ENCODE results near the gene CCL4.
A peak's percentile ranks its signal among the peaks of the same experiment; 100 is the strongest.

CCL4 gene

GRCh38 chr17:36148559-36149295 is 45.1 kb downstream of the CCL4 start:
- Histone ChIP-seq H3K4me1 (ENCODE audit: insufficient read depth, poor library complexity, severe bottlenecking) (no peaks in the 10 kb centered on the region), H3K27me3 (ENCODE audit: insufficient read depth, poor library complexity, severe bottlenecking) (peaks cover 29% of the 10 kb centered on the region), H3K36me3 (ENCODE audit: low read depth) (no peaks in the 10 kb centered on the region), H3K4me3 (ENCODE audit: severe bottlenecking) (no peak overlapping the region), H3K9me3 (ENCODE audit: severe bottlenecking) (no peaks in the 10 kb centered on the region), H3K27ac (ENCODE audit: poor library complexity, severe bottlenecking) (no peak overlapping the region)
- DNase-seq (ENCODE audit: low spot score) (no peak), ATAC-seq (ENCODE audit: low read depth) (peak; percentile 87)
- TF ChIP-seq CTCF (IDR thresholded peaks at IDR 0.05; ENCODE audit: poor library complexity, severe bottlenecking), result peak; percentile 99

- H3K27ac ChIP-seq (ENCODE audit: poor library complexity, severe bottlenecking), result no peak overlapping the region
- H3K36me3 ChIP-seq (ENCODE audit: low read depth), result no peaks in the 10 kb centered on the region
- H3K4me1 ChIP-seq (ENCODE audit: insufficient read depth, poor library complexity, severe bottlenecking), result no peaks in the 10 kb centered on the region
- peak; percentile 8; the same call in 1 of the 3 replicates for ATAC-seq (ENCODE audit: low read depth)
- H3K27me3 ChIP-seq (ENCODE audit: insufficient read depth, poor library complexity, severe bottlenecking), result peaks cover 29% of the 10 kb centered on the region
- no peak overlapping the region for H3K4me3 ChIP-seq (ENCODE audit: severe bottlenecking)
- TF ChIP-seq CTCF (IDR thresholded peaks at IDR 0.05; ENCODE audit: poor library complexity, severe bottlenecking), result peak; percentile 81
- H3K9me3 ChIP-seq (ENCODE audit: severe bottlenecking), result no peaks in the 10 kb centered on the region
- DNase-seq (ENCODE audit: low spot score), result no peak
Observed at GRCh38 chr17:36149296-36149820, 45.7 kb downstream of the CCL4 start.

- TF ChIP-seq CTCF (IDR thresholded peaks at IDR 0.05; ENCODE audit: poor library complexity, severe bottlenecking), result no peak
Observed at GRCh38 chr17:36151891-36152638, 48.4 kb downstream of the CCL4 start.

GRCh38 chr17:36152639-36153120 is 49.1 kb downstream of the CCL4 start:
- no peak overlapping the region for H3K4me3 ChIP-seq (ENCODE audit: severe bottlenecking)
- no peaks in the 10 kb centered on the region for H3K4me1 ChIP-seq (ENCODE audit: insufficient read depth, poor library complexity, severe bottlenecking)
- DNase-seq (ENCODE audit: low spot score) (no peak), ATAC-seq (ENCODE audit: low read depth) (peak; percentile 42; the same call in 1 of the 3 replicates)
- H3K36me3 ChIP-seq (ENCODE audit: low read depth), result no peaks in the 10 kb centered on the region
- no peaks in the 10 kb centered on the region for H3K9me3 ChIP-seq (ENCODE audit: severe bottlenecking)
- H3K27me3 ChIP-seq (ENCODE audit: insufficient read depth, poor library complexity, severe bottlenecking), result peaks cover 21% of the 10 kb centered on the region
- no peak for TF ChIP-seq CTCF (IDR thresholded peaks at IDR 0.05; ENCODE audit: poor library complexity, severe bottlenecking)
- H3K27ac ChIP-seq (ENCODE audit: poor library complexity, severe bottlenecking), result no peak overlapping the region

More at GRCh38 chr17:36151891-36152638, 48.4 kb downstream of the CCL4 start:
- Histone ChIP-seq H3K4me1 (ENCODE audit: insufficient read depth, poor library complexity, severe bottlenecking) (no peaks in the 10 kb centered on the region), H3K27ac (ENCODE audit: poor library complexity, severe bottlenecking) (no peak overlapping the region), H3K9me3 (ENCODE audit: severe bottlenecking) (no peaks in the 10 kb centered on the region), H3K27me3 (ENCODE audit: insufficient read depth, poor library complexity, severe bottlenecking) (peaks cover 27% of the 10 kb centered on the region), H3K4me3 (ENCODE audit: severe bottlenecking) (no peak overlapping the region), H3K36me3 (ENCODE audit: low read depth) (no peaks in the 10 kb centered on the region)
- DNase-seq (ENCODE audit: low spot score) (no peak), ATAC-seq (ENCODE audit: low read depth) (no peak)

Measured in RWPE2 (cell line).